Liver (tissue), 3 donors: Measurements from ENCODE around the gene TP73.

ENCODE experiments used
- ATF3 ChIP-seq: IDR thresholded peaks from 2 replicates; pipeline ENCODE4 v1.6.1; 2016; ENCODE audit warnings: antibody characterized with exemption
- CTCF ChIP-seq: fragments of 150-350 bp; IDR thresholded peaks from 2 replicates; pipeline ENCODE4 v1.5.1; 2017; ENCODE audit warnings: improper control_type of control experiment, low read depth, low read length; ENCODE audit not compliant: missing input control
- EGR1 ChIP-seq, 2 donors: IDR thresholded peaks; 2 replicates each; pipeline ENCODE4 v1.6.1; 2016 to 2018; ENCODE audit warnings: antibody characterized with exemption in 2 of 2, low read depth in 2 of 2
- JUND ChIP-seq, 2 donors: IDR thresholded peaks; 2 replicates each; pipeline ENCODE4 v1.6.1; 2016; ENCODE audit warnings: antibody characterized with exemption in 2 of 2
- MAX ChIP-seq: IDR thresholded peaks from 2 replicates; pipeline ENCODE4 v1.6.1; 2016; ENCODE audit warnings: antibody characterized with exemption
- REST ChIP-seq: IDR thresholded peaks from 2 replicates; pipeline ENCODE4 v1.6.1; 2016; ENCODE audit warnings: antibody characterized with exemption, mild to moderate bottlenecking
- TAF1 ChIP-seq: conservative IDR thresholded peaks from 2 replicates; pipeline ENCODE4 v1.6.1; 2016; ENCODE audit warnings: antibody characterized with exemption, mild to moderate bottlenecking
- YY1 ChIP-seq: IDR thresholded peaks from 2 replicates; pipeline ENCODE4 v1.6.1; 2016; ENCODE audit warnings: antibody characterized with exemption, mild to moderate bottlenecking
- ZBTB33 ChIP-seq: IDR thresholded peaks from 2 replicates; pipeline ENCODE4 v1.6.1; 2016; ENCODE audit warnings: antibody characterized with exemption
- donor health status: healthy.
- donor health status: healthy.

GRCh38 chr1:3693321-3693720 lies 41.0 kb downstream of the TP73 start:
- TF ChIP-seq YY1 (no peak), CTCF (no peak), JUND (IDR thresholded peaks at IDR 0.05) (no peak), EGR1 (IDR thresholded peaks at IDR 0.05; ENCODE audit: low read depth in 2 of 2) (no peak), ATF3 (no peak), MAX (no peak), TAF1 (no peak), ZBTB33 (no peak), REST (no peak)
